HepG2 (cell line): ENCODE results near the gene MLST8. TPM values are rescaled to one million over a fixed set of nuclear protein-coding genes. Genes with fewer than 3 reads are reported as not detected.

ENCODE experiments used
- FOXA1 ChIP-seq, 2 experiments: fragments of 450-650 bp in 1 of 2; sonication (generic) in 1 of 2; formaldehyde crosslinking in 1 of 2; IDR thresholded peaks; 2 replicates each; pipeline versions ENCODE4 v1.4.0 to v1.6.1; 2016 to 2020; ENCODE audit warnings: missing genetic modification reagents in 1 of 2
- FOXO4 ChIP-seq: sonication (generic); formaldehyde crosslinking; conservative IDR thresholded peaks from 2 replicates; pipeline ENCODE4 v1.8.1; 2023; ENCODE audit warnings: missing genetic modification reagents
- GPN1 ChIP-seq: sonication (generic); formaldehyde crosslinking; IDR thresholded peaks from 2 replicates; pipeline ENCODE4 v1.5.1; 2020; ENCODE audit warnings: missing genetic modification reagents, borderline replicate concordance
- HNRNPUL1 ChIP-seq: fragments of 200-400 bp; formaldehyde crosslinking; IDR thresholded peaks from 2 replicates; pipeline ENCODE4 v1.6.1; 2017; ENCODE audit warnings: low read depth, mild to moderate bottlenecking, low read length, moderate library complexity
- KAT8 ChIP-seq: IDR thresholded peaks from 2 replicates; pipeline ENCODE4 v1.6.1; 2016; ENCODE audit warnings: missing genetic modification reagents, missing compliant biosample characterization
- MYC ChIP-seq: sonication (generic); formaldehyde crosslinking; IDR thresholded peaks from 2 replicates; pipeline ENCODE4 v1.9.0; 2021; ENCODE audit warnings: missing genetic modification reagents, borderline replicate concordance
- NCOA1 ChIP-seq: sonication (generic); formaldehyde crosslinking; IDR thresholded peaks from 2 replicates; pipeline ENCODE4 v1.9.0; 2021; ENCODE audit warnings: missing genetic modification reagents
- NCOR1 ChIP-seq: fragments of 200-600 bp; sonication (generic); IDR thresholded peaks from 2 replicates; pipeline ENCODE4 v1.7.0; 2017; ENCODE audit warnings: antibody characterized with exemption, low read length, borderline replicate concordance
- PHF5A ChIP-seq: IDR thresholded peaks from one replicate; pipeline ENCODE4 v1.6.1; 2018; ENCODE audit warnings: low read depth, missing genetic modification reagents; ENCODE audit not compliant: unreplicated experiment
- RARA ChIP-seq: IDR thresholded peaks from 2 replicates; pipeline ENCODE4 v1.6.1; 2016; ENCODE audit warnings: missing genetic modification reagents, missing compliant biosample characterization
- SETDB1 ChIP-seq: sonication (generic); formaldehyde crosslinking; IDR thresholded peaks from 2 replicates; pipeline ENCODE4 v1.5.1; 2020; ENCODE audit warnings: missing genetic modification reagents, mild to moderate bottlenecking, borderline replicate concordance
- SOX6 ChIP-seq, 2 experiments: fragments of 450-650 bp in 1 of 2; sonication (generic) in 1 of 2; formaldehyde crosslinking in 1 of 2; IDR thresholded peaks; 2 replicates each; pipeline versions ENCODE4 v1.4.0 to v1.6.1; 2017 to 2020; ENCODE audit warnings: antibody characterized with exemption in 1 of 2, mild to moderate bottlenecking in 1 of 2, missing genetic modification reagents in 1 of 2
- ZBTB25 ChIP-seq: IDR thresholded peaks from 2 replicates; pipeline ENCODE4 v1.6.1; 2018; ENCODE audit warnings: missing genetic modification reagents
- ZBTB46 ChIP-seq: sonication (generic); formaldehyde crosslinking; IDR thresholded peaks from 2 replicates; pipeline ENCODE4 v1.4.0; 2020; ENCODE audit warnings: mild to moderate bottlenecking, missing genetic modification reagents, borderline replicate concordance
- ZMYM2 ChIP-seq: sonication (generic); formaldehyde crosslinking; IDR thresholded peaks from 2 replicates; pipeline ENCODE4 v1.8.0; 2022; ENCODE audit warnings: mild to moderate bottlenecking, missing genetic modification reagents
- ZNF121 ChIP-seq: sonication (generic); formaldehyde crosslinking; IDR thresholded peaks from 2 replicates; pipeline ENCODE4 v1.5.0; 2020; ENCODE audit warnings: mild to moderate bottlenecking, missing genetic modification reagents
- ZNF263 ChIP-seq: sonication (generic); formaldehyde crosslinking; IDR thresholded peaks from 2 replicates; pipeline ENCODE4 v1.4.0; 2020; ENCODE audit warnings: missing genetic modification reagents
- ZNF274 ChIP-seq: sonication (generic); formaldehyde crosslinking; IDR thresholded peaks from 2 replicates; pipeline ENCODE4 v1.5.1; 2020; ENCODE audit warnings: mild to moderate bottlenecking, missing genetic modification reagents
- ZNF33B ChIP-seq: sonication (generic); formaldehyde crosslinking; IDR thresholded peaks from 2 replicates; pipeline ENCODE4 v1.5.1; 2020; ENCODE audit warnings: mild to moderate bottlenecking, missing genetic modification reagents
- ZNF709 ChIP-seq: sonication (generic); formaldehyde crosslinking; IDR thresholded peaks from 2 replicates; pipeline ENCODE4 v1.5.0; 2020; ENCODE audit warnings: mild to moderate bottlenecking, missing genetic modification reagents
- ZNF772 ChIP-seq: sonication (generic); formaldehyde crosslinking; IDR thresholded peaks from 2 replicates; pipeline ENCODE4 v1.5.0; 2020; ENCODE audit warnings: mild to moderate bottlenecking, missing genetic modification reagents
- ZNF776 ChIP-seq: sonication (generic); formaldehyde crosslinking; IDR thresholded peaks from 2 replicates; pipeline ENCODE4 v1.4.0; 2020; ENCODE audit warnings: mild to moderate bottlenecking, missing genetic modification reagents
- ZNF83 ChIP-seq: sonication (generic); formaldehyde crosslinking; IDR thresholded peaks from 2 replicates; pipeline ENCODE4 v1.4.0; 2020; ENCODE audit warnings: missing genetic modification reagents, mild to moderate bottlenecking, borderline replicate concordance
- ZNF850 ChIP-seq: sonication (generic); formaldehyde crosslinking; conservative IDR thresholded peaks from 2 replicates; pipeline ENCODE4 v1.9.0; 2021; ENCODE audit warnings: mild to moderate bottlenecking, missing genetic modification reagents
- ZNF878 ChIP-seq: sonication (generic); formaldehyde crosslinking; IDR thresholded peaks from 2 replicates; pipeline ENCODE4 v1.8.1; 2023; ENCODE audit warnings: mild to moderate bottlenecking, missing genetic modification reagents, moderate library complexity
- polyA plus RNA-seq, 8 experiments: library from polyadenylated mRNA; depleted of rRNA in 3 of 8; stranded (reverse) in 7 of 8; unstranded in 1 of 8; fragments of >200 nt; fragmentation: Illumina TruSeq in 4 of 8; extraction: Trizol in 4 of 8; gene quantifications; 2 replicates each; pipeline versions ENCODE4 v1.2.1 to v1.2.3, GENCODE V29; 2011 to 2016; ENCODE audit warnings: low read depth in 4 of 8, missing spikeins in 1 of 8, mixed read lengths in 1 of 8; ENCODE audit not compliant: insufficient read depth in 1 of 8
- total RNA-seq, 5 experiments: library from RNA; depleted of rRNA; stranded (reverse); fragments of >200 nt; fragmentation: Illumina TruSeq; extraction: Trizol; gene quantifications; 2 replicates each; pipeline ENCODE4 v1.2.3, GENCODE V29; 2016; ENCODE audit warnings: low read depth in 1 of 5

Gene MLST8
- total and polyA plus RNA-seq, 2 of the 13 experiments (the other 11 are each of a cell fraction or from before 2014, with no cell fraction given): 30.8 to 72.7 TPM

GRCh38 chr16:2251296-2252111 lies 46.2 kb downstream of the MLST8 start, which contains the start of gene ECI1 (continued):
- TF ChIP-seq ZNF121 (CRISPR knock-in tag) (0 out of 2 replicates have a peak, but pooled peaks have one; percentile 50), GPN1 (no peak), ZNF772 (CRISPR knock-in tag) (peak; percentile 90; the same call in 1 of the 2 replicates), NCOA1 (peak; percentile 46; the same call in 1 of the 2 replicates), ZNF274 (CRISPR knock-in tag) (peak; percentile 54; the same call in 1 of the 2 replicates), ZNF33B (CRISPR knock-in tag) (no peak; the same call in none of the 2 replicates), FOXA1 (IDR thresholded peaks at IDR 0.05) (no peak), FOXA1 (CRISPR knock-in tag; IDR thresholded peaks at IDR 0.05) (peak; percentile 58; the same call in 1 of the 2 replicates), NCOR1 (0 out of 2 replicates have a peak, but pooled peaks have one; percentile 26), SOX6 (IDR thresholded peaks at IDR 0.05) (no peak), SOX6 (CRISPR knock-in tag; IDR thresholded peaks at IDR 0.05) (peak; percentile 81), ZNF709 (peak; percentile 67; the same call in 1 of the 2 replicates), RARA (peak; percentile 66), ZNF878 (0 out of 2 replicates have a peak, but pooled peaks have one; percentile 31), ZBTB46 (CRISPR knock-in tag) (peak; percentile 62; the same call in 1 of the 2 replicates), ZNF83 (CRISPR knock-in tag) (no peak; the same call in 1 of the 2 replicates), ZMYM2 (CRISPR knock-in tag) (peak; percentile 66; the same call in 1 of the 2 replicates), PHF5A (CRISPR knock-in tag) (no peak), HNRNPUL1 (0 out of 2 replicates have a peak, but pooled peaks have one; percentile 39), MYC (CRISPR knock-in tag) (peak; percentile 82; the same call in 1 of the 2 replicates), ZNF850 (CRISPR knock-in tag) (no peak), ZNF263 (CRISPR knock-in tag) (0 out of 2 replicates have a peak, but pooled peaks have one; percentile 44), SETDB1 (CRISPR knock-in tag) (no peak), FOXO4 (CRISPR knock-in tag) (no peak), ZBTB25 (CRISPR knock-in tag) (peak; percentile 72; the same call in 1 of the 2 replicates), KAT8 (peak; percentile 81), ZNF776 (CRISPR knock-in tag) (peak; percentile 92; the same call in 1 of the 2 replicates)
